ENCODE results near the gene MTG2.

- TF ChIP-seq EZH2 (IDR thresholded peaks at IDR 0.05; ENCODE audit: borderline replicate concordance, insufficient read depth, low read length, poor library complexity, severe bottlenecking) (no peak), REST (IDR thresholded peaks at IDR 0.05; ENCODE audit: borderline replicate concordance) (no peak), CTCF (IDR thresholded peaks at IDR 0.05; ENCODE audit: poor library complexity, severe bottlenecking) (no peak), SMC3 (conservative IDR thresholded peaks at IDR 0.05; ENCODE audit: poor library complexity) (no peak), MXI1 (conservative IDR thresholded peaks at IDR 0.05; ENCODE audit: poor library complexity, severe bottlenecking) (no peak)
These were observed 34.1 kb downstream of the MTG2 start for GRCh38 chr20:62216636-62217566.

All from neural cell (in vitro differentiated cells).